Activated B cell treated with CpG ODN at 0.5 μM for 24 hours (primary cell): Measurements from ENCODE around the gene TSHZ3. TPM values are rescaled to one million over a fixed set of nuclear protein-coding genes. Genes with fewer than 3 reads are reported as not detected.

Experiments
- ATAC-seq: fragments of 200-7000 bp; cut with Tn5 transposase; one replicate; pipeline ENCODE4 v1.10.0; 2021; ENCODE audit warnings: low read depth, mild to moderate bottlenecking, moderate library complexity
- CTCF ChIA-PET: fragments of 350-600 bp; sonication (Branson Sonifier 250); formaldehyde crosslinking; loops from one replicate; lab custom pipeline; 2021; ENCODE audit warnings: antibody characterized with exemption; lab: Charles Lee
- POLR2A ChIA-PET: fragments of 350-600 bp; sonication (Branson Sonifier 250); formaldehyde crosslinking; loops from one replicate; lab custom pipeline; 2021; ENCODE audit warnings: antibody characterized with exemption; lab: Charles Lee
- DNase-seq: peaks from one replicate; pipeline ENCODE4 v3.0.0; 2022
- H3K27ac Mint-ChIP-seq: one replicate; pipeline ENCODE4 v1.8.0; 2020; ENCODE audit warnings: mixed read lengths
- H3K27me3 Mint-ChIP-seq: one replicate; pipeline ENCODE4 v1.8.0; 2021; ENCODE audit warnings: mixed read lengths
- H3K36me3 Mint-ChIP-seq: one replicate; pipeline ENCODE4 v1.8.0; 2021; ENCODE audit warnings: low read depth, mixed read lengths
- H3K4me1 Mint-ChIP-seq: one replicate; pipeline ENCODE4 v1.8.0; 2021; ENCODE audit warnings: mixed read lengths
- H3K4me3 Mint-ChIP-seq: one replicate; pipeline ENCODE4 v1.8.0; 2020; ENCODE audit warnings: mild to moderate bottlenecking, mixed read lengths
- H3K9me3 Mint-ChIP-seq: one replicate; pipeline ENCODE4 v1.8.0; 2020; ENCODE audit warnings: mixed read lengths
- intact Hi-C: fragments of 100-400 bp; cut with micrococcal nuclease; formaldehyde crosslinking; loops from one replicate; pipeline ENCODE4 v1.15.1; 2024
- total RNA-seq: library from RNA; stranded (reverse); gene quantifications from 2 replicates; pipeline ENCODE4 v1.2.3, GENCODE V29; 2022
- TF ChIP-seq, protein P1 (sequence below): fragments of 200-600 bp; IDR thresholded peaks from one replicate; pipeline ENCODE4 v1.8.0; 2022; ENCODE audit warnings: antibody characterized with exemption, mild to moderate bottlenecking

TSHZ3 gene
- total RNA-seq, 1 donor from 2014 or later: not detected

DNA sequence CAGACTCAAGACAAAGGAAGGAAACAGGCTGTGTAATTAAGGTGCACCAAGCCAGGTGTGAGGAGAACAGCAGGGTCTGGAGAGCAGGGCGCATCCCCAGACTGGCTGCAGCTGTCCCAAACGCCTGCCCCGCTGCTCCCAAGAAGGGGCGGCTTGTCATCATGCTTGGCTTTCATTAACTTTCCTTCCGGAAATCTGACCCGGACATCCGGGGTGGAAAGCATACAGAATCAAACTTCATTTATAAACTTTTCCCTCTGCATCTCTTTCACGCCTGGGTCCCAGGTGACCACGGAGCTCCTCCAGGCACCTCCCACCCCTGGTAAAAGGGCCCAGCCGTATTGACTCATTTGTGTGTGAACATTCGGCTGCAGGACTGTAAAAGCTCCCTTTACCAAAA, 31.7 kb downstream of the TSHZ3 start:
- no peak overlapping the region for H3K27ac Mint-ChIP-seq
- TF ChIP-seq, protein P1, sequence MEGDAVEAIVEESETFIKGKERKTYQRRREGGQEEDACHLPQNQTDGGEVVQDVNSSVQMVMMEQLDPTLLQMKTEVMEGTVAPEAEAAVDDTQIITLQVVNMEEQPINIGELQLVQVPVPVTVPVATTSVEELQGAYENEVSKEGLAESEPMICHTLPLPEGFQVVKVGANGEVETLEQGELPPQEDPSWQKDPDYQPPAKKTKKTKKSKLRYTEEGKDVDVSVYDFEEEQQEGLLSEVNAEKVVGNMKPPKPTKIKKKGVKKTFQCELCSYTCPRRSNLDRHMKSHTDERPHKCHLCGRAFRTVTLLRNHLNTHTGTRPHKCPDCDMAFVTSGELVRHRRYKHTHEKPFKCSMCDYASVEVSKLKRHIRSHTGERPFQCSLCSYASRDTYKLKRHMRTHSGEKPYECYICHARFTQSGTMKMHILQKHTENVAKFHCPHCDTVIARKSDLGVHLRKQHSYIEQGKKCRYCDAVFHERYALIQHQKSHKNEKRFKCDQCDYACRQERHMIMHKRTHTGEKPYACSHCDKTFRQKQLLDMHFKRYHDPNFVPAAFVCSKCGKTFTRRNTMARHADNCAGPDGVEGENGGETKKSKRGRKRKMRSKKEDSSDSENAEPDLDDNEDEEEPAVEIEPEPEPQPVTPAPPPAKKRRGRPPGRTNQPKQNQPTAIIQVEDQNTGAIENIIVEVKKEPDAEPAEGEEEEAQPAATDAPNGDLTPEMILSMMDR: no peak
- H3K4me1 Mint-ChIP-seq: no peaks in the 10 kb centered on the region
- ChIA-PET POLR2A (no interaction called here), CTCF (no interaction called here)
- H3K36me3 Mint-ChIP-seq: no peaks in the 10 kb centered on the region
- no peak overlapping the region for H3K4me3 Mint-ChIP-seq
- no peaks in the 10 kb centered on the region for H3K27me3 Mint-ChIP-seq
- no peak for ATAC-seq
- H3K9me3 Mint-ChIP-seq: no peaks in the 10 kb centered on the region
- intact Hi-C loops: no loop called here
- no peak for DNase-seq

DNA sequence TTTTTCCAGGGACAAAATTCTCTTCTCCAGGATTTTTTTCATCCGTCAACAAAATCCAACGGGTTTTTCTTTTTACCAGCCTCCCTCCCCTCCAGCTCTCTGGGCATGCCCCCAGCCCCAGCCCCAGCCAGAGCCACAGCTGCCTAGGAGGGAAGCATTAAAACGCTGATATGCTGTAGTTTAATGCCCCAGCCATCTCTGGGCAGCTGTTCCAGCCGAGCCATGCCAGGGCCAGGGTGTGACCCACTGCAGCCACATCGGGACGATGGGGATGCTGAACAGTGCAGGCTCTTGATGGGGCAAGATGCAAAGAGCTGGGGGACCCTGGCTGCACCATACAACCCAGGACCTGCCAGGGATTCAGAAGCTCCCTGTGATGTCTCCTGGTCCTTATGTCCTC, 32.1 kb downstream of the TSHZ3 start:
- DNase-seq: no peak
- H3K27ac Mint-ChIP-seq: no peak overlapping the region
- POLR2A ChIA-PET: no interaction called here
- no peaks in the 10 kb centered on the region for H3K9me3 Mint-ChIP-seq
- intact Hi-C loops: no loop called here
- ATAC-seq: no peak
- TF ChIP-seq, protein P1: no peak
- no peaks in the 10 kb centered on the region for H3K27me3 Mint-ChIP-seq
- CTCF ChIA-PET: no interaction called here
- no peaks in the 10 kb centered on the region for H3K4me1 Mint-ChIP-seq
- H3K36me3 Mint-ChIP-seq: no peaks in the 10 kb centered on the region
- no peak overlapping the region for H3K4me3 Mint-ChIP-seq

DNA sequence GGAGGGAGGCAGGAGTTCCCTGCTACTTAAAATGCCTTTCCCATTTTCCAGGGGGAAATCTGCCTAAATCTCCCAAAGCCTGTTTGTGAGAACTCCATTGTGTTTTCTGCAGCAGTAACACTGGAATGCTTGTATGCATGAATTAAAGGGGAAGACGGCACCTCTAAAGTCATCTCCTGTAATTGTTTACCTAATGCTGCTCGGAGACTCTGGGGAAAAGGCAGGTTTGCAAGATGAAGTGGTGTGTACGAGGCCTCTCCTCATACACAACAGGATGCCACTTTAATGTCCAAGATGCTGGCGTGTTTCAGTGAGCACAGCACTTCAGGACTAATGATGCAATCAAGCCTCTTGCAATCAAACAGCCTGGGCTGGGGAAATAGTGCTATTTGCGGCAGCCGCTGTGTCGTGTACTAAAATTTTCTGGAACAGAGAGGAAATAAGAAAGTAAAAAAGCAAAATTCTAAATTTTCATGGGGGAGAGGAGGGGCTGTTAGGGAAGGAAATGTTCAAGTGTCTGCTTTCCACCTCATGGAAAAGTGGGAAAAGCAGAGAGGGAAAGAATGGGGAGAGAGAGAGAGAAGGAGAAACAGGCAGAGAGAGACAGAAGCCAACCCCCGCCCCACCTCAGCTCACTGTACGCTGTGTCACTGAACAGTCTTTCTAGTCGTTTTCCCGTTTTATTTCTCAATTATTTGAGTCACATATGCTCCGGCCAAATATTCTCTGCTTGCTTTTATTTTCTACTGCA, 32.9 kb downstream of the TSHZ3 start:
- Mint-ChIP-seq H3K27me3 (no peaks in the 10 kb centered on the region), H3K9me3 (no peaks in the 10 kb centered on the region), H3K27ac (no peak overlapping the region), H3K4me3 (no peak overlapping the region), H3K4me1 (no peaks in the 10 kb centered on the region), H3K36me3 (no peaks in the 10 kb centered on the region)
- CTCF ChIA-PET: no interaction called here
- ATAC-seq (no peak), DNase-seq (no peak)
- POLR2A ChIA-PET: no interaction called here
- intact Hi-C loops: no loop called here
- TF ChIP-seq, protein P1: no peak

DNA sequence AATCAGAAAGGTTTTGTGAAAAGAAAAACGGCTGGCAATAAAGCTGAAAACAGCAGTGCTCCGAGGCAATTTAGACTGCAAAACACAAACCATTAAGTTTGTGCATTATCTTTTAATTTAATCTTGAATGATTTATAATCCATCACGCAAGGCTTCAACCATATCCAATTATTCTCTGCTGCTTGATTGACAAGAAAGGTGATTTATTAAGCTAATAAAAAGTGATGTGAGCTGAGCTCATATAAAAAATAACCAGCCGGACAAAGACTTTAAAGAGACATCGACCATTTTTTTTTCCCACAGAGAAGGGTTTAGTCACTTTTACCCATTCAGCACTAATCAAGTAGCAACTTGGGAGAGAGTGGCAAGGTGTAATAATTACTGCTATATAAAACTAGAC, 33.6 kb downstream of the TSHZ3 start:
- Mint-ChIP-seq H3K27ac (no peak overlapping the region), H3K4me3 (no peak overlapping the region), H3K27me3 (no peaks in the 10 kb centered on the region), H3K9me3 (no peaks in the 10 kb centered on the region), H3K36me3 (no peaks in the 10 kb centered on the region), H3K4me1 (no peaks in the 10 kb centered on the region)
- ChIA-PET POLR2A (no interaction called here), CTCF (no interaction called here)
- no peak for ATAC-seq
- DNase-seq: no peak
- TF ChIP-seq, protein P1: no peak
- intact Hi-C loops: no loop called here

DNA sequence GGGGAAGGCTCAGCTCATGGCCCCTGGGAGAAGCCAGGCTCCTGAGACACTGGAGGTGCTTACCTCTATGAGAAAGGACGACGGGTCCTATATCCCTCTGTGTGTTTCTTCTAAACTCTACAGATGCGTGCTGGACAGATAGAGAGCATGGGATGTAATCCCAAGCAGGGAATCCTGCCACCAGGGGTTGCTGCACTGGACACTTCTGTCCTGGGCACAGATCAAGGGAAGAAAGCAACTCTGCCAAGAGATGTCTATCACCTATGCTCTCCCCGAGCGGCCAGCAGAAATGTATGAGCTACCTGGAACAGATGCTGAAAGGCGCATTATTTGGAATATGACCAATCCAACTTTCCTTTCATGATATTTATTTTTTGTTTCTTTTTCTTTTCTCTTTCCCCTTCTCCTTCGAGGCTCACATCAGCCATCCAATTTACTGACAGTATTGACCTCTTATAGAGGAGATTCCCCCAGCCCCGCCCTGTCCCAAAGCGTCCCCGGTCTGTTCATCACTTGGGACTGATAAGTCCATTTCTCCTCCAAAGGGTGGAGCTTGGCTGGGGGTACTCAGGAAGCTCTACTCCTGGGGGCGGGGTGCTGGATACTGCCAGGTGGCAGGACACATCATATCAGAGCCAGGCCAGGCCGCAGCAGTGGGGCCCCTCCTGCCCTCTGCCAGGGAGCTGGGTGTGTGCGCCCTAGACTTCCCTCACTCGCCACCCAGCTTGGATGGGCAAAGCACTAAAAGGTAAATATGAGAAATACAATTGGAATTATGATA, 34.2 kb downstream of the TSHZ3 start:
- no peak for DNase-seq
- no peaks in the 10 kb centered on the region for H3K4me1 Mint-ChIP-seq
- H3K27me3 Mint-ChIP-seq: no peaks in the 10 kb centered on the region
- ATAC-seq: no peak
- no peak overlapping the region for H3K4me3 Mint-ChIP-seq
- no peaks in the 10 kb centered on the region for H3K9me3 Mint-ChIP-seq
- H3K27ac Mint-ChIP-seq: no peak overlapping the region
- TF ChIP-seq, protein P1: no peak
- intact Hi-C loops: no loop called here
- ChIA-PET CTCF (no interaction called here), POLR2A (no interaction called here)
- no peaks in the 10 kb centered on the region for H3K36me3 Mint-ChIP-seq
